OCI-LY3 (cell line): ENCODE data around the gene ABCG1.

ENCODE experiments used
- H2AFZ ChIP-seq: fragments of 200-600, 300-600 bp; shearing (Covaris generic); 2 replicates; pipeline ENCODE4 v1.6.0; 2014; ENCODE audit warnings: antibody characterized with exemption, low read depth, low read length
- H3K27ac ChIP-seq: fragments of 200-600, 300-600 bp; sonication (generic); 2 replicates; pipeline ENCODE4 v1.5.1; 2014; ENCODE audit warnings: mild to moderate bottlenecking, low read length, moderate library complexity, mixed read lengths
- H3K27me3 ChIP-seq: fragments of 200-600, 300-600 bp; sonication (generic); 2 replicates; pipeline ENCODE4 v1.6.1; 2014; ENCODE audit warnings: low read depth, low read length, mixed read lengths
- H3K36me3 ChIP-seq: fragments of 200-600, 300-600 bp; sonication (generic); replicated peaks from 2 replicates; pipeline ENCODE3; 2014; ENCODE audit warnings: low read depth, low read length, mixed read lengths
- H3K4me1 ChIP-seq: fragments of 300-600, 200-600 bp; sonication (generic); 2 replicates; pipeline ENCODE4 v1.6.1; 2014; ENCODE audit warnings: low read length, mixed read lengths
- H3K4me2 ChIP-seq: fragments of 200-600, 300-600 bp; sonication (generic); 2 replicates; pipeline ENCODE4 v1.6.1; 2014; ENCODE audit warnings: low read length, mixed read lengths
- H3K4me3 ChIP-seq: fragments of 300-600, 200-600 bp; sonication (generic); 2 replicates; pipeline ENCODE4 v1.5.1; 2014; ENCODE audit warnings: antibody characterized with exemption, mild to moderate bottlenecking, low read length, moderate library complexity
- H3K79me2 ChIP-seq: fragments of 300-600, 200-600 bp; shearing (Covaris generic); 2 replicates; pipeline ENCODE4 v1.6.1; 2014; ENCODE audit warnings: mild to moderate bottlenecking, low read length, mixed read lengths
- H3K9ac ChIP-seq: fragments of 300-600, 200-600 bp; shearing (Covaris generic); 2 replicates; pipeline ENCODE4 v1.6.0; 2014; ENCODE audit warnings: mild to moderate bottlenecking, low read length, moderate library complexity
- H3K9me3 ChIP-seq: fragments of 200-600, 300-600 bp; shearing (Covaris generic); 2 replicates; pipeline ENCODE4 v1.6.1; 2014; ENCODE audit warnings: low read length, mixed read lengths; ENCODE audit not compliant: insufficient read depth
- H4K20me1 ChIP-seq: fragments of 200-600, 300-600 bp; sonication (generic); 2 replicates; pipeline ENCODE4 v1.6.1; 2016; ENCODE audit warnings: low read length, mixed read lengths; ENCODE audit not compliant: insufficient read depth
- EZH2phosphoT487 ChIP-seq: fragments of 200-600 bp; shearing (Covaris generic); IDR thresholded peaks from 2 replicates; pipeline ENCODE4 v1.6.1; 2018; ENCODE audit warnings: antibody characterized with exemption, mixed run types, low read depth
- TF ChIP-seq, protein P1 (sequence below): fragments of 200-600, 300-600 bp; sonication (generic); IDR thresholded peaks from 2 replicates; pipeline ENCODE4 v1.5.1; 2014; ENCODE audit warnings: antibody characterized with exemption, low read length, low read depth

ABCG1 gene

DNA sequence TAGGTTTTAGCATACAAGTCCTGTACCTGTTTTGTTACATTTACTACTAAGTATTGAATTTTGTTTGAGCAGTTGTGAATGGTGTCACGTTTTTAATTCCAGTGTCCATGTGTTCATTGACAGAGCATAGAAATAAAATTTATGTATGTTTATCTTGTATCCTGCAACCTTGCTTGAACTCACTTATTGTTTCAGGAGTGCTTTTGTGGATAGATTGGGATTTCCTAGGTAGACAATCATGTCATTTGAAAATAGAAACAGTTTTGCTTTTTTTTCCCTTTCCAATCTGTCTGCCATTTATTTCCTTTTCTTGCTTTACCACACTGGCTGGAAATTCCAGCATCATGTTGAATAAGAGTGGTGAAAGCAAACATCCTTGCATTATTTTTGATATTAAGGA is 15.0 kb upstream of the ABCG1 start:
- no peak overlapping the region for H3K4me2 ChIP-seq
- no peak overlapping the region for H2AFZ ChIP-seq
- no peaks in the 10 kb centered on the region for H3K9me3 ChIP-seq
- peaks cover 11% of the 10 kb centered on the region; the same call in 1 of the 2 replicates for H3K4me1 ChIP-seq
- peaks cover 9% of the 10 kb centered on the region; the same call in 1 of the 2 replicates for H3K27me3 ChIP-seq
- no peaks in the 10 kb centered on the region for H3K79me2 ChIP-seq
- TF ChIP-seq, protein P1, sequence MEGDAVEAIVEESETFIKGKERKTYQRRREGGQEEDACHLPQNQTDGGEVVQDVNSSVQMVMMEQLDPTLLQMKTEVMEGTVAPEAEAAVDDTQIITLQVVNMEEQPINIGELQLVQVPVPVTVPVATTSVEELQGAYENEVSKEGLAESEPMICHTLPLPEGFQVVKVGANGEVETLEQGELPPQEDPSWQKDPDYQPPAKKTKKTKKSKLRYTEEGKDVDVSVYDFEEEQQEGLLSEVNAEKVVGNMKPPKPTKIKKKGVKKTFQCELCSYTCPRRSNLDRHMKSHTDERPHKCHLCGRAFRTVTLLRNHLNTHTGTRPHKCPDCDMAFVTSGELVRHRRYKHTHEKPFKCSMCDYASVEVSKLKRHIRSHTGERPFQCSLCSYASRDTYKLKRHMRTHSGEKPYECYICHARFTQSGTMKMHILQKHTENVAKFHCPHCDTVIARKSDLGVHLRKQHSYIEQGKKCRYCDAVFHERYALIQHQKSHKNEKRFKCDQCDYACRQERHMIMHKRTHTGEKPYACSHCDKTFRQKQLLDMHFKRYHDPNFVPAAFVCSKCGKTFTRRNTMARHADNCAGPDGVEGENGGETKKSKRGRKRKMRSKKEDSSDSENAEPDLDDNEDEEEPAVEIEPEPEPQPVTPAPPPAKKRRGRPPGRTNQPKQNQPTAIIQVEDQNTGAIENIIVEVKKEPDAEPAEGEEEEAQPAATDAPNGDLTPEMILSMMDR, result no peak
- no peak for TF ChIP-seq EZH2phosphoT487
- no peak overlapping the region for H3K27ac ChIP-seq
- no peaks in the 10 kb centered on the region for H3K36me3 ChIP-seq
- H3K4me3 ChIP-seq, result no peak overlapping the region
- no peak overlapping the region for H3K9ac ChIP-seq
- no peaks in the 10 kb centered on the region for H4K20me1 ChIP-seq

DNA sequence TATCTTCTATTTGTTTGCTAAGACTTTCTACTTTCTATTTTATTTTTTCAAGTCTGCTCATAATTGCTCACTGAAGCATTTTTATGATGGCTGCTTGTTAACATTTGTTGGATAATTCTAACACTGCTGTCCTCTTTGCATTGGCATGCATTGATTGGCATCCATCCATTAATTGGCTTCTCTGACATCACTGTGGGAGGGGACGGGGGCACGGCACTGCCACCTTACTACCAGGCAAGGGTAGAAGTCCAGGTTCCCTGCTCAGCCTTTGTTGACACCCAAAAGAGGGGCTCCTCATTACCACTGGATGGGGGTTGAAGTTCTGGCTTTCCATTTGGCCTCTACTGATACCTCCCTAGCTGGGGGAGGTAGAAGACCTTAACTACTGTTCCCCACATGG is 11.5 kb upstream of the ABCG1 start:
- Histone ChIP-seq H3K36me3 (no peaks in the 10 kb centered on the region), H3K4me1 (0 out of 2 replicates have a peak, but pooled peaks cover 4% of the 10 kb centered on the region), H3K79me2 (no peaks in the 10 kb centered on the region), H3K4me3 (no peak overlapping the region), H2AFZ (no peak overlapping the region), H3K4me2 (no peak overlapping the region), H3K9ac (no peak overlapping the region), H3K27ac (no peak overlapping the region), H3K27me3 (peaks cover 7% of the 10 kb centered on the region; the same call in 1 of the 2 replicates), H3K9me3 (no peaks in the 10 kb centered on the region), H4K20me1 (no peaks in the 10 kb centered on the region)
- TF ChIP-seq, protein P1, result no peak
- TF ChIP-seq EZH2phosphoT487, result no peak

DNA sequence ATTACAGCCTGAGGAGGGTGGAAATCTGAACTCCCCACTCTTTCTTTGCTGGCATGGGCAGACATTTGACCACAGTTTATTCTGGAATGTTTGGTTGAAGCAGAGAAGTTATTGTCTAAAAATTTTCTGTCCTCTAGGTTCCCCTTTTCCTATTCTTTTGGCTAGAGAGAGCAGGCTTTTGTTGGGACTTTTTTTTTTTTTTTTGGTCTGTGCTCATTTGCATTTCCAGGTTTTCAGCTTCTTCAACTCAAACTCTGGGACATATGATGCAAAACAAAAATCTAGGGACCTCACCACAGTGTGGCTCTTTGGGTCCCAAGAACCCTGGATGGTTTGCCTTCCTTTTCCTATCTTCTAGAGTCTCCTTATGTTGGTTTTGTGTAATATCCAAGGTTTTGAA is 10.9 kb upstream of the ABCG1 start:
- H4K20me1 ChIP-seq, result no peaks in the 10 kb centered on the region
- TF ChIP-seq, protein P1, result no peak
- no peak for TF ChIP-seq EZH2phosphoT487
- no peak overlapping the region for H3K4me3 ChIP-seq
- H3K4me1 ChIP-seq, result 0 out of 2 replicates have a peak, but pooled peaks cover 4% of the 10 kb centered on the region
- no peaks in the 10 kb centered on the region for H3K9me3 ChIP-seq
- no peak overlapping the region for H3K4me2 ChIP-seq
- no peak overlapping the region for H3K9ac ChIP-seq
- H3K27ac ChIP-seq, result no peak overlapping the region
- H3K79me2 ChIP-seq, result no peaks in the 10 kb centered on the region
- H3K27me3 ChIP-seq, result peaks cover 7% of the 10 kb centered on the region; the same call in 1 of the 2 replicates
- H3K36me3 ChIP-seq, result no peaks in the 10 kb centered on the region
- no peak overlapping the region for H2AFZ ChIP-seq

DNA sequence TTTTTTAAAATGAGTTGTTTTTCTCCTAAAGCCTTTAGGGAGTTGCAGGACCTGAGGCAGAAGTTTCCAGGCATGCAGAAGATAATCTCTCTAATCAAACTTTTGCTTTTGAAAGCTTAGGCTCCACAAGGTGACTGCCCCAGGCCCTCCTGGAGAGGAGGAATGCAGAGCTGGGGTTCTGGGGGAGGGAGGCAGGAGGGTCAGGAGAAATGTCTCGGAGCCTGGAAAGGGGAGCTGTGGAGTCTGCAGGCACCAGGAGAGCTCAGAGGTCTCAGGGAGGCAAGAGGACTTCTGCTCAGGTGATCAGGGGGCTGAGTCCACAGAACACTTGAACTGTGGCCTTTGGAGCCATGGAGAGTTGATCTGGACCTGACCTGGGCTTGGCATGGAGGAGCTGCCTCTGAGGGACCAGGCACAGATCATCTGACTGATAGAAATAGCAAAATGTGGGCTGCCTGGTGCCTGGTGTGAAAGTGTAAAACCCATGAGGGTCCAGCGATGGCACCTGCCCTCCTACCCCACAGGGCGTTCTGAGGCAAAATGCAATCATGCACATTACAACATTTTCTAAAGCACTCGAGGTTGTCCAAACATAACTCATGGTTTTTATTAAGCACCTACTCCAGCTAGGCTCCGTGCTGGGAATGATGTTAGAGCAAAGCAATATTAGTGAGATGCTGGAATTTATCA is 10.0 kb upstream of the ABCG1 start:
- Histone ChIP-seq H3K4me1 (0 out of 2 replicates have a peak, but pooled peaks cover 4% of the 10 kb centered on the region), H3K36me3 (no peaks in the 10 kb centered on the region), H3K9me3 (no peaks in the 10 kb centered on the region), H4K20me1 (no peaks in the 10 kb centered on the region), H3K27me3 (peaks cover under 1% of the 10 kb centered on the region; the same call in 1 of the 2 replicates), H3K4me3 (no peak overlapping the region), H3K27ac (no peak overlapping the region), H3K9ac (no peak overlapping the region), H3K4me2 (no peak overlapping the region), H3K79me2 (no peaks in the 10 kb centered on the region), H2AFZ (no peak overlapping the region)
- TF ChIP-seq EZH2phosphoT487, result no peak
- TF ChIP-seq, protein P1, result no peak
